22Rv1 (cell line): ENCODE data around the gene PRM1.

Experiments
- H3K27ac ChIP-seq: fragments of 450-650 bp; 2 replicates; pipeline ENCODE4 v1.5.1; 2017
- ZFX ChIP-seq: fragments of 450-650 bp; IDR thresholded peaks from 2 replicates; pipeline ENCODE4 v1.6.1; 2017; ENCODE audit warnings: antibody characterized with exemption, borderline replicate concordance
- TF ChIP-seq, protein P1 (sequence below): fragments of 450-650 bp; IDR thresholded peaks from 2 replicates; pipeline ENCODE4 v1.5.1; 2017; ENCODE audit warnings: mild to moderate bottlenecking

PRM1 gene

DNA sequence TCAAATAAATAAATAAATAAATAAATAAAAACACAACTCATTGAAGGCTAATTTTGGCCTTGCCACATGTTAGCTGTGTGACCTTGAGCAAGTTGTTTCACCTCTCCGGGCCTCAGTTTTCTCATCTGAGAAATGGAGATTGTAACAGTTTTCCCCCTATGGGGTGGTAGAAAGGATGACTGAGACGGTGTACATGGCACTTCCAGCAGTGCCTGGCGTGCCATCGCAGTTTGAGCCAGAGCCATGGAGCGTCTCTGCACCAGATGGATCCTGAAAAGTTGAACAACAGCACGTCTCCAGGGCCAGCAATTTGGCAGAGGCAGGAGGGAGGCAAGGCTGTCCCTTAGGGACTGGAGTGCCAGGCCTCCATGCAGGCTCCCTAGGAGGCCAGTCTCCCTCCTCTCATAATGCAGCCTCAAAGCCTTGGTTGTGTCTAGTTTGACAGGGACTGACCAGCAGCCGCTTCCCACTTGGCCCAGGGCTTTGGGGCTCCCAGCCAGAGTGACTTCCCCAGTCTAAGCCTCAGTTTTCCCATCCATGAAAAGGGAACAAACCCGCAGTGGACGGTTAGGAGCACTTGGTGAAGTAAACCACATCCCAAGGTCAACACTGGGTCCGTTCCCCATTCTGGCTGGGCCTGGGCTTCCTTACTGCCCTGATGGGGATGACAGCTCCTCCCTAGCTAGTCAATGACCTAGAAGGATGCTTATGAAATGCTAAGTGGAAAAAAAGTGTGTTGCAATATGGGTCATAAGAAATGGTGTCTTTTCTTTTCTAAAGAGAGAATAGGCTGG lies 44.5 kb downstream of the PRM1 start:
- TF ChIP-seq, protein P1, sequence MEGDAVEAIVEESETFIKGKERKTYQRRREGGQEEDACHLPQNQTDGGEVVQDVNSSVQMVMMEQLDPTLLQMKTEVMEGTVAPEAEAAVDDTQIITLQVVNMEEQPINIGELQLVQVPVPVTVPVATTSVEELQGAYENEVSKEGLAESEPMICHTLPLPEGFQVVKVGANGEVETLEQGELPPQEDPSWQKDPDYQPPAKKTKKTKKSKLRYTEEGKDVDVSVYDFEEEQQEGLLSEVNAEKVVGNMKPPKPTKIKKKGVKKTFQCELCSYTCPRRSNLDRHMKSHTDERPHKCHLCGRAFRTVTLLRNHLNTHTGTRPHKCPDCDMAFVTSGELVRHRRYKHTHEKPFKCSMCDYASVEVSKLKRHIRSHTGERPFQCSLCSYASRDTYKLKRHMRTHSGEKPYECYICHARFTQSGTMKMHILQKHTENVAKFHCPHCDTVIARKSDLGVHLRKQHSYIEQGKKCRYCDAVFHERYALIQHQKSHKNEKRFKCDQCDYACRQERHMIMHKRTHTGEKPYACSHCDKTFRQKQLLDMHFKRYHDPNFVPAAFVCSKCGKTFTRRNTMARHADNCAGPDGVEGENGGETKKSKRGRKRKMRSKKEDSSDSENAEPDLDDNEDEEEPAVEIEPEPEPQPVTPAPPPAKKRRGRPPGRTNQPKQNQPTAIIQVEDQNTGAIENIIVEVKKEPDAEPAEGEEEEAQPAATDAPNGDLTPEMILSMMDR = no peak
- no peak for TF ChIP-seq ZFX
- H3K27ac ChIP-seq = no peak overlapping the region

- no peak for TF ChIP-seq ZFX
- TF ChIP-seq, protein P1 = no peak
- no peak overlapping the region for H3K27ac ChIP-seq
Measured at GRCh38 chr16:11235703-11235991, 45.5 kb downstream of the PRM1 start.

GRCh38 chr16:11234884-11235702 lies 46.0 kb downstream of the PRM1 start:
- no peak overlapping the region for H3K27ac ChIP-seq
- TF ChIP-seq ZFX = no peak
- TF ChIP-seq, protein P1 = no peak

DNA sequence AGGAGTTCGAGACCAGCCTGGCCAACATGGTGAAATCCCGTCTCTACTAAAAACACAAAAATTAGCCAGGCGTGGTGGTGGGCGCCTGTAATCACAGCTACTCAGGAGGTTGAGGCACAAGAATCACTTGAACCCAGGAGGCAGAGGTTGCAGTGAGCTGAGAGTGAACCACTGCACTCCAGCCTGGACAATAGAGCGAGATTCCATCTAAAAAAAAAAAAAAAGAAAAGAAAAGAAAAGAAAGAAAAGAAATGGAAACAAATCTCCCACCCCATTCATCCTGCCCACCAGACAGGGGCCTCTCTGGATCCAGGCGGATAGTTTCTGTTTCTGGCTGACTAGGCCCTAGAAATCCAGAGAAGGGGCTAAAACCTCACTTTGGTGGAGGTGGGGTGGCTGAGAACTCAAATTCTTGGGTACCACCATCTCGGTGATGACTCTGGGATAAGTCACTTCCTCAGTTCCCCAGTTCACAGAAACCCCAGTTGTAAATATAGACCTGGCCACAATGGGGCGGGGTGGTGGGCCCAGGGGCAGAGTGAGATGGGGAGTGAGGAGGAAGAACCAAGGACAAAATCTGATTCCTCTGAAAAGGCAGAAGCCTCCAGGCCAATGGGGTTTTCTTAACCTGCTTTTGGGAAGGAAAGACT lies 47.3 kb downstream of the PRM1 start:
- no peak overlapping the region for H3K27ac ChIP-seq
- TF ChIP-seq, protein P1 = no peak
- no peak for TF ChIP-seq ZFX

DNA sequence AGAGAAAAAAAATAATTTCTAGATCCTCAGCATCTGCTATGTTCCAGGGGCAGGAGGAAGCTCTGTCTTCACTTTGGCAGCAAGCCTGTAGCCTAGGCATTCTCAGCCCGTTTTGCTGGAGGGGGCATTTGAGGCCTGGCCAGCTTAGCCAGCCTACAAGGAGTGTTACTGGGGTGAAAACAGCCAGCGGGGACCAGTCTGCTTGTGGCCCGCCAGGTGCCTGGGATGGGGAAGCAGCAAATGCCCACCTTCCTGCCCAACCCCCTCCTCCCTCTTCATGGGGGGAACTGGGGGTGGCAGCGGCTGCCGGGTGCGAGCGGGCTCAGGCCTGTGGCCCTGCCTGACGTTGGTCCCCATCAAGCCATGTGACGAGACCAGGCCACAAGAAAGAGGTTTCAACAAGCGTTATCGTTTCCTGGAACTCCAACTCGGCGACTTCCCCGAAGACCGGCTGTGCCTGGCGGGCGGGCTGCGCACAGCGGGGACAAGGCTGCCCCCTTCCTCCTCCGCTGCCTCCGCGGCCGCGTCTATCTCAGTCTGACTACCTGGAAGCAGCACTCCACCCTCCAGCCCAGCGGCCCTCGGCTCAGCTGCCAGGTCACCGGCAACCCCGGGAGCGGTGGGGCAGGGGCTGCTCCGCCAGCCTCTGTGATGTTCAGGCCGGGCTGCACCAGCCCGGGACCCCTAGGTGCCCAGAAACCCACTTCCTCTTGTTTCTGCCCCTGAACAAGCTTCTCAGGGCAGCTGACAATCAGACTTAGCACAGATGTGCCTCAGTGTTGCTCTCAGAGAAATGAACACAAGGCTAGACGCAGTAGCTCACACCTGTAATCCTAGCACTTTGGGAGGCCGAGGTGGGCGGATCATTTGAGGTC lies 48.0 kb downstream of the PRM1 start:
- H3K27ac ChIP-seq = no peak overlapping the region
- TF ChIP-seq, protein P1 = no peak
- no peak for TF ChIP-seq ZFX

DNA sequence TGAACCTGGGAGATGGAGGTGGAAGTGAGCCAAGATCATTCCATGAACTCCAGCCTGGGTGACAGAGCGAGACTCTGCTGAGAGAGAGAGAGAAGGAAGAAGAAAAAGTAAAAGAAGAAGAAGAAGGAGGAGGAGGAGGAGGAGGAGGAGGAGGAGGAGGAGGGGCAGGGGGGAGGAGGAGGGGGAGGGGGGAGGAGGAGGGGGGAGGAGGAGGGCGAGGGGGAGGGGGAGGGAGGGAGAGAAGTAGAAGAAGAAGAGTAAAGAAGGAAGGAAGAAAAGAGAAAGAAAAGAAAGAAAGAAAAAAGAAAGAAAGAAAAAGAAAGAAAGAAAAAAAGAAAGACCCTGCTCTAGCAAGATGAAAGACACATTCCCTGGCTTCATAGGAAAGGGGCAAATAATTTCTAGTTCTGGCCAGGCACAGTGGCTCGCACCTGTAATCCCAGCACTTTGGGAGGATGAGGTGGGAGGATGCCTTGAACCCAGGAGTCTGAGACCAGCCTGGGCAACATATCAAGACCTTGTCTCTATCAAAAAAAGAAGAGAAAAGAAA lies 48.8 kb downstream of the PRM1 start:
- no peak overlapping the region for H3K27ac ChIP-seq
- no peak for TF ChIP-seq ZFX
- TF ChIP-seq, protein P1 = no peak
